SKM-1 (cell line): ENCODE results near the gene THTPA.
A peak's percentile ranks its signal among the peaks of the same experiment; 100 is the strongest.

Source experiments
- DNase-seq: peaks from one replicate; lab custom pipeline; 2025; ENCODE audit not compliant: unreplicated experiment; lab: John Stamatoyannopoulos, UW

The THTPA gene, protein sequence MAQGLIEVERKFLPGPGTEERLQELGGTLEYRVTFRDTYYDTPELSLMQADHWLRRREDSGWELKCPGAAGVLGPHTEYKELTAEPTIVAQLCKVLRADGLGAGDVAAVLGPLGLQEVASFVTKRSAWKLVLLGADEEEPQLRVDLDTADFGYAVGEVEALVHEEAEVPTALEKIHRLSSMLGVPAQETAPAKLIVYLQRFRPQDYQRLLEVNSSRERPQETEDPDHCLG

DNA sequence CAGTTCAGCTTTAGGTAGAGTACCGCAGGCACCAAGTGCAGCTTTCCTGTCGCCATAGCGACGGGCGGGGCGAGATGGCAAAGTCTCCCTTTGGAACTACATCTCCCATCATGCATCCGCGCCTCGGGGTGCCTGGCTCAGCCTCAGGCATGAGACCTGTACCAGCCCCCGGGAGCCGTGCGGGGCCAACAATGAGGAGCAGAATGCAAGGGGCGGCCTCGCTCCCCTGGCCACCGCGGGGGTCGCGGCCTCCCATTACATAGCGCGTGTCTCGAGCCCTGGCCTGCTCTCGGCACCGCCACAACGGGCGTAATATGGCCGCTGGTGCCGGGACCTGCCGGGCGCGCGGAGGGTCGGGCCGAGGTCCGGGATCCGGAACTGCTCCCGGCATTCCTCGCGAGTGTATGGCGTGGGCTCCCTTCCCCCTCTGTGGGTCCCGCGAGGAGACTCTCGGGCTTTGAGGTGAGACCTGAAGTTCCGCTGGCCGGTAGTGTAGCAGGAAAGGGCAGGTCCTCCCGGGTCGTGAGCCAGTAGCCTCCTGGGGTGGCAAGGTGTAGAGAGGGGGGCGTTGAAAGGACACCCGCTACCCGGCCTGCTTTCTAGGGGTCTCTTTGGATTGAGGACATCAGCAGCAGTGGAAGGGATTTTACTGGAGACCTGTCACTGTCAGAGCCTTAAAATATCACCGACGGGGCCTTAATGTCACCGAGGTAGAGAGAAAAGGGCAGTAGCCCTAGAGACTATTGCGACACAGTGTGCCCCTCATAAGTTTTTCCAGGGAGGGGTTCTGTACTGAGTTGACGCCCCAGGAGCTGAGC, at the start of gene THTPA:
Gene THTPA, plus strand, starts transcription at position 390 of the 818 bp plus-strand sequence. CDS start 487 bp downstream, outside the sequence.
- DNase-seq = peak; percentile 13

DNA sequence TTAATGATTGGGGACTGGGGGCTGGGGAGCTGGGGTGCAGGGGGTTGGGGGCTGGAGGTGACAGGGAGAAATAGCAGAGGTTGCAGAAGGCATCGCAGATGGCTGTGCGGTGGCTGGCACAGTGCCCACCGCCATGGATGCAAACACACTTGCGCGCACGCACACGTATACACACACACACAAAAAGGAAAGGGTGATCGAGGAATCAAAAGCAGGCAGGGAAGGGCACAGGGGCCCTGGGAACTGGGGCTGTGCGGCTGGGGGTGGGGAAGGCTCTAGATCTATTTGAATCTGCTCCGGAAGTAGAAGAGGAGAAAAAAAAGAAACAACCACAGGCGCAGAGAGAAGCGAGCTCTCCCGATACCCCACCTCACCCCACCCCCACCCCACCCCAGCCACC, 43.9 kb upstream of the THTPA start:
- no peak for DNase-seq

DNA sequence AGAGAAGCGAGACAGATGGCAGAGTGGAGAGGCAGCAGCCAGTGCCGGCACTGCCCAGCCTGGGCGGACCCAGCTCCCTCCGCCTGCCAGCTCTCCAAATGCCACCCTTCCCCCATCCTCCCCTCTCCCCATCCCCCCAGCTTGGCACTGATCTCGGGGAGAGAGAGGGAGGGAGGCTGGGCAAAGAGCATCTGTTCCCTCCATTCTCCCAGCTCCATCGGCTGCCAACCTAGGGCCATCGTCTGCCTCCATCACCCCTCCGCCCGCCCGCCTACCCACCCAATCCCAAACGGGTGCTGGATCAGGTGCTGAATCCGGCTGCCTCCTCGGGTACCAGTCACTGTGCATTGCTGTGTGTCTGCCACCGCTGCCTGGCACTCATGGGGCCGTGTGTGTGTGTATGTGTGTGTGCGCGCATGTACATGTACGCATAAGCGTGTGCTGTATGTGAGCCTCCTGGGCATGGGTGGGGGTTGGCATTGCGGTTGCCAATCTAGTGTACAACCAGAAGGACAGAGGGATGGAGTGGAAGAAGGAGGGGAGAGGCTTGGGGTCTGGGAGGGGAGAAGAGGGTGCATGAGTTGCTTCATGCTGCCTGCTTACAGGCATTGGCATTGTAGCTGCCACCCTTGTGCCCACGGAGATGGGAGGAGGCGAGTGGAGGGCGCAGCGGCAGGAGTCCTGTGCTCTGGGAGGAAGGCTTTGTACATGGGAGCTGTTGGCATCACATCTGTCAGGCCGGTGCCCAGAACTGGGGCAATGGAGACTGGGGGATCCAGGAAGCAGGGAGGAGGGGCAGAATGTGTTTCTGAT, 42.9 kb upstream of the THTPA start:
- no peak for DNase-seq

DNA sequence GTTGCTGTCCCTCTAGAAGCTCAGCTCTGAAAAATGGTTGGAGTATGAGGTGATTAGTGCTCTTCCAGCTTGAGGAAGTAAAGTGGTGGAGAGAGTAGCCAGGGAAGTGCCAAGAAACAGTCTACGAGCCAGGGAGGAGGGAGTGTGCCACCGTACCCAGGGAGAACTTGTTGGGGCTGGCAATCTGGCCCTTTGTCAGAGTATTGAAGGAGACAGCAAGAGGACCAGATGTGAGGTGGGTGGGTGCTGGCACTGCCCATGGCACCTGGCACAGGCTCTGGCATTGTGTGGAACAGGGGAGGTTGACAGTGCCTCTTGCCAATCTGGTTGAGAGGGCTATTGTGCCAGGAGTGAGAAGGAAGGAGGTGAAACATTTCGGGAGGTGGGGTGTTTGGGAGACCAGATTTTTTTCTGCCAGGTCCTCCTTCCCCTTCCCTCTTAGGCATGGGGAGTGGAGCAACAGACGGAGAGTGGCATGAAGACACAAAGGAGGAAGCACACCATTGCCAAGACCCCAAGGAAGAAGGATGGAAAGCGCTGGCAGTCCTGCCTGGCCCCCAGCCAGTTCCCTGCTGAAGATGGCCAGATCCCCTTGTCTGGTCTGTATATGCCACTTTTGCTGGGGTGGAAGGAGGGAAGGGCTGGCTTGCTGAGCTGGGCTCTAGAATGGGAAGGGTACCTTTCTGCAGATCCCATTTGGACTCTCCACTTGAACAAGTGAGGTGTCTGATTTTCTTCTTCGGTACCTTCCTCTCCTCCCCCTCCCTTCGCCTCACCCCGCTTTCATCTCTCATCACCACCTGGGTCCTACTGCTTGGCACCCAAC, 42.0 kb upstream of the THTPA start:
- DNase-seq = no peak

DNA sequence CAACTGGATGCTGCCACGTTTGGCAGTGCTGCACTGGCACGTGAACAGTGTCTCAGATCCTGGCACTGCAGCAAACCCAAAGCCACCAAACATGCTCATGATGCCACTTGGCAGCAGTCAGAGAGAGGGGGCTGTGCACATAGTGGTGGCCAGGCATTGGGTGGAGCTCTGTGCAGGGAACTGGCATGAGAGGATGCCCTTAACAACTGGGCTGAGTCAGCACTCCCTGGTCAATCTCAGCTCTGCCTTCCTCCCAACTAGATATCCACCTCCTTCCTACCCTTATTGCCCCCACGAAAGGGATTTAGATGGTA, 41.5 kb upstream of the THTPA start:
- no peak for DNase-seq

DNA sequence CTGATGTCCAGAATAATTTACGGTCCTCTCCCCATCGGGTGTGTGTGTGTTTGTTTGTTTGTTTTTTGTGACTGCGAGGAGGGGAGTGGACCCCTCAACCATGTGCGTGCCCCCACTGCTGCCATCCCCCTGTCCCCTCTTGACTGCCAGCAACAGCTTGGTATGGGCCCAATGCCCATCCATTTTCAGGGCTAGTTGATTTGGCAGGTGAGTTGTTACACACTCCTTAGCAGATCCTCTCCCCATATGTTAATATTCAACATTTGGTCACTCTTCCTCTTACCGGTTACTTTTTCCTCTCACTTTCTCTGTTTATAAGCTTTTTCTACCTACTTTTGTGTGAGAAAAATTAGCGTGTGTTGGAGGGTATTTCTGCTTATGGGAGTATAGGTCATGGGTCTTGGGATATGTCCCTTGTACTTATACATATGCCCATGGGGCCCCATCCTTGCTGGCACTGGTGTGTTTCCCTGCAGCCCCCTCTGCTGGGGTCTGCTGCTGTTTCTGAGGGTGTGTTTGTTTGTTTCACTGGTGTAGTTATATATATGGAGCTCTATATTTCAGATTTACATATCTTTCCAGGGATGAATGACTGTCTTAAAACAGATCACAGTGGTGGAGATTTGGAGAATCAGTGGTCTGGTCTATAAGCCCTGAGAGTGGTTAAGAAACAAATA, 38.3 kb upstream of the THTPA start:
- DNase-seq = no peak

DNA sequence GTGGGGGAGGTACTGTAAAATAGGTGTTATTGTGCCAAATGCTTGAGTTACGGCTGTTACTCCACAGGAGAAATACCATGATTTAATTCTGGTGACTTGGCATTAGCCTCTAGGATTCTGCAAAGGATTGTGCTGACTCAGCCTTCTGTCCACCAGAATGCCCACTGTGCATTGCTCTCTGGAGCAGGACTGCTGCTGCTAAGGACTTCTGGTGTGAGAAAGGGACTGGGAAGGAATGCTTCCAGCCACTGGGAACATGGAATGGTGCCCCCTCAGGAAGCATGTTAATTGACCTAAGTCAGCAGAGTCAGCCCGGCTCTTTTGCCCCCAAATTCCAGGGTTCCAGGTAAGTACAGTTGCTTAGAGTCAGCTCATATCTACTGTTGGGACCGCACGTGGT, 37.4 kb upstream of the THTPA start:
- no peak for DNase-seq

DNA sequence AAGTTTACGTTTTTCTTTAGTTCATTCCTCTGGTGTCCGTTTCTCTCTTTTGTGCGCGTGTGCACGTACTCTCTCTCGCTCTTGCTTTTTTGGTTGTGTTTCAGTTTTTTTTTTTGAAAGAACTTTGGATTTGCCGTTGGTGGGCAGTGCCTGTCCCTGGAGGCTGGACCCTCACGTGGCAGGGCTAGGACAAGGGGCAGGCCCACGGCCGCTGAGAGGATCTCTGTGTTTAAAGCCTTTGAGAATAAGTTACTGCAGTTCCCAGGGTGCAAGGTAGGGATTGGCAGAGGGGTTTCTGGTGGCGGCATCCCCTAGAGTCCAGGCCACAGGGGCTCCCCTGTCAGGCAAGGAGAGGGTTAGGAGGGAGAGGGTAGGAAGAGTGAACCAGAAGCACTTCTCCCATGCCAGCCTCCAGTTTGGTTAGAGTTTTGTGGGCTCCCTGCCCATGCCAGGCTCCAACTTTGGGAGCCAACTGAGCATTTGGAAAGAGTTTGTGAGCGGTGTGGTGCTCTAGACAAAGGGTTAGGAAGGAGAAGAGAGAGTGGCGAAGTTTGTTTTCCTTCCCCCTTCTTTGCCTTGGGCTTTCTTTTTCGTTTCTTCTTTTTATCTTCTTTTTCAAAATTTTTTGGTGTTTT, 35.1 kb upstream of the THTPA start:
- no peak for DNase-seq

DNA sequence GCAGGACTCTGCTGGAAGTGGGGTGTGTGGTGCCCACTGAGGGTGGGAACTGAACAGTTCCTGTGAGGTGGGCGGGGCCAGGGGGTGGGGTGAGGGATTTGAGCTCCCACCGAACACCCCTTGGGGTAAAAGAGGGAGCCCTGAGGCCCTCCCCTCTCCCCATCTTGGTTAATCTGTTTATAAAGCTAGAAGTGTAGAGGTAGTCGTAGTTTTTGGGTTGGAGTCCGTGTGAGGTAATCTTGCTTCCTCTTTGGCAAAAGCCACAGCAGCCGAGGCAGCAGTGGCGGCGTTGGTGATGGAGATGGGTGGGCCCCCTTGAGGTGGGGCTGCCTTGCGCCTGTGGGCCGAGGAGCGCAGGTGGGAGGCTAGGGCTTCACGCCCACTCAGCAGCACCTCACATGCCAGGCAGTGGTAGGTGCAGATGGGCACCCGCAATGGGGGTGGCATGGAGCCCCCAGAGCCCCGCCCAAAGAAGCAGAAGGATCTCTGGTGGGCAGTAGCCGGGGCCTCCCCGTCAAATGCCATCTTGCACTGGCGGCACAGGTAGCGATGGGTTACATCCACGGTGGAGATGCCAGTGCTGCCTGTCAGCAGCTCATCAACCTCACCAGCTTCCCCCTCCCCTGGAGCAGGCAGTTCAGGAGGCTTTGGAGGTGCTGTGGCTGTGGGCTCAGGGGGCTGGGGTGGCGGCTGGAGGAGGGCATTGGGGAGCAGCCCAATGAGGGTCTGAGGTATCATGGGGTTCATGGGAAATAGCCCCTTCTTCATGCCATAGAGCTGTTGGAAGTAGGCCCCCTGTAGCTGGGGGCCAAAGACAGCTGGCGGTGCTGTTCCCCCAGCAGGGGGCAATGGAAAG, 34.1 kb upstream of the THTPA start:
- DNase-seq = no peak

DNA sequence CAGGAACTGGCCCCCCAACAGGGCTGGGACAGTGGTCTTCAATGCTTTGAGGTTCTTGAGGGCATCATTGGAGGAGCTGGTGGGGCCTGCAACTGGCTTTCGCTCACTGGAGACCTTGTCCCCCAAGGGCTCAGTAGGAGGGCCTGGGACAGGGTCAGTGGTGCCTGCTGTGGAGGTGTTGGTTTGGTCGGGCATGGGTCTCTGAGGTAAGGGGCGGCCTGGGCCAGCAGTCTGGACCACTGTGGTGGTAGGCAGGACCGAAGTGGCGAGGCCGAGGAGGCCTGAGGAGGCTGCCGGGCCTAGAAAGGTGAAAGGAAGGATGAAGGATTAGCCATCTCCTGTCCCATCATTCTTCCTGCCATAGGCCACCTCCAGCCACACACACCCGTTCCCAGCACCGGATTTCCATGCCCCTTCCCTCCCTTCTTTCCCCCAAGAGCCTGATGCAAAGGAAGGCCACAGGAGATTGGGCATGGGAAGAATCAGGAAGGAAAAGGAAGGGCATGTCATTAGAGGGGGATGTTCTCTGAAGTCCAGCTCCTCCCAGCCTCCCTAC, 33.4 kb upstream of the THTPA start:
- DNase-seq = no peak

DNA sequence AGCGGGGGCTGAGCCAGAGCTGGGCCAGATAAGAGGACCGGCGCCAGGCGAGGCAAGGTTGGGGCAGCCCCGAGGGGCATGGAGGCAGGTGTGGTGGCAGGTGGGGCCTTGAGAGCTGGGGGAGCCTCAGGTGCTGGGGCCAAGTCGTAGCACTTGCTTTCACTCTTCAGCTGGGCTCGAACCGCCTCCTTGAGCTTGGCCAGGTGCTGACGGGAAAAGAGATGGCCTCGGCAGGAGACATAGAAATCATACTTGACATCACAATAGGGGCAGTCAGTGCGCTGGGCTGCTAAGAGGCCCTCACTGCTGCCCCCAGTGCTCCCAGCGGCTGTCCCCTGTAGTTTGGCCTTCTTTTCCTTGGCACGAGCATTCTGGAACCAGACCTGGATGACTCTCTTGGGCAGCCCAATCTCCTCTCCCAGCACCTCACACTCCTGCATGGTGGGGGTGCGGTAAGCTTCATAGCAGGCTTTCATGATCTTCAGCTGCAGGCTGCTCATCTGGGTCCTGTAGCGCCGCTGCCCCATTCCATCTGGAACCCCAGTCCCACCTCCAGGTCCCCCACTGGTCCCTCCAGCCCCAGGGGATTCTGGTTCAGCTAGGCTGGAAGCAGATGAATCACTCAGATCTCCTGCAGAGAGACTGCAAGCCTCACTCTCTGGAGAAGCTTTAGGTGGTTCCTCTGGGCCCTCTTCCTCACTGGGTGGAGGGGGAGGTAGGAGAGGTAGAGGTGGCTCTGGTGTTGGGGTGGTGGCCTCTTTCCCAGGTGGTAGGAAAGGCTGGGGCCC, 32.6 kb upstream of the THTPA start:
- no peak for DNase-seq

DNA sequence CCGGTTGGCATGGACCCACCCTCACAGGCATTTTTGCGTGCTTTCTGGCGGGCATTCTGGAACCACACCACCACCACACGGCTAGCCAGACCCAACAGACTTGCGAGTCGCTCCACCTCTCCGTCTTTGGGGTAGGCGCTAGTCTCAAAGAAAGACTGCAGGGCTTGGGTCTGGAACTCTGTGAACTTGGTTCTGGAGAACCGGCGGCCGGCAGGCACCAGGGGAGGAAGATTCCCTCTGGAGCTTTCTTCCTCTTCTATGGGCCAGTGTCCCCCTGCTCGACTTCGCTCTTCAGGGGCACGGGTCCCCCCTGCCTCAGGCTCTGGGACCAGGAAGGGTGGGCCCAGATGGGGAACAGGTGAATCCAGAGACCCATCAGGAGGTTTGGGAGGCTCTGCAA, 31.1 kb upstream of the THTPA start:
- DNase-seq = no peak

DNA sequence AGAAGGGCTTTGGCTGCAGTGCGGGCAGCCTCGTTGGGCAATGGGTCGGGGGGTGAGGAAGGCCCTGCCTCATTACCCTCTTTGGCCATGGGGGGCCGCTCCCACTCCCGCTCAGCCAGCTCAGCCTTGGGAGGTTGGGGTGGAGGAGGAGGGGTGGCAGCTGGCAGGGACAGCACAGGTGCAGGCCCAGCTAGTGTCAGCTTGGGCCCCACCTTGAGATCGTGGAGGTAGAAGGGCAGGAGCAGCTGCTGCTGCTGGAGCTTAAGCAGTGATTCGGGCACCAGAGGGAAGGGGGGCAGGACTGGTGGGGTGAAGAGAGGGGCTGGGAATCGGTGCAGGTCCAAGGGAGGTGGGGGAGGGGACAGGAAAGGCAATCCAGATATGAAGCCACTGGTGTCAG, 30.5 kb upstream of the THTPA start:
- DNase-seq = no peak

DNA sequence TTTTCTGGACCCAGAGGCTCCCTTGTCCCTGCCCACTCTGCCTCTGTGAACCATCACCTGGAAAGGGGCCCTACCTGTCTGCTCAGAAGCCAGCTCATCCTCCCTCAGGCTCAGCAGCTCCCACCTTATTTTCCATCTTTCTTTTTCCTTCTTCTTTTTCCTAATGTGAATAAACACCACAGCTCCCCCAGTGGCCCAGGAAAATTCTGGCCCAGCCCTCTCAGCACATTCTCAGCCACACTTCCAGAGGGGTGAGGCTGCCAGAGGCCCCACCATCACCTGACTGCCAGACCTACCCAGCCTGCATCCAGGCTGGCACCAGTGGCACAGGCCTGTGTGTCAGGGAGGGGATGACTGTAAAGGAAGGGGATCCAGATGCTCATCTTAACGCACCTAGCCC, 27.5 kb upstream of the THTPA start:
- no peak for DNase-seq

DNA sequence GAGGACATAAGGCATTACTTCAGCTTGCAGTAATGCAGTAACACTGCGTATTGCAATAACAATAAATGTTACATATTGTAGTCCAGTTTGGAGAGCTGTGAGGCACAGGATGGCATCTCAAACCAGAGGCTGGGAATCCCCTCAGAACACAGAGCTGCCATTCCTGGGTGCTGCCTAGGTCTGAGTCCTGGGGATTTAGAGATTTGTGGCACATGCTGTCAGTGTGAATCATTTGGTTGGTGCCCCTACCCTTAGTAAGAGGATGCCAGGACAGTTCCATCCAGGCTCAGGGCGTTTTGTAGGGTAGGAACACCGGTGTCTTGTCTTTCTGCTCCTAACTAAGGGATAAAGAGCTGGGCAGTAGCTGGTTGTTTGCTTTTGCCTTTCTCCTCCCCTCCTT, 27.1 kb upstream of the THTPA start:
- DNase-seq = no peak

DNA sequence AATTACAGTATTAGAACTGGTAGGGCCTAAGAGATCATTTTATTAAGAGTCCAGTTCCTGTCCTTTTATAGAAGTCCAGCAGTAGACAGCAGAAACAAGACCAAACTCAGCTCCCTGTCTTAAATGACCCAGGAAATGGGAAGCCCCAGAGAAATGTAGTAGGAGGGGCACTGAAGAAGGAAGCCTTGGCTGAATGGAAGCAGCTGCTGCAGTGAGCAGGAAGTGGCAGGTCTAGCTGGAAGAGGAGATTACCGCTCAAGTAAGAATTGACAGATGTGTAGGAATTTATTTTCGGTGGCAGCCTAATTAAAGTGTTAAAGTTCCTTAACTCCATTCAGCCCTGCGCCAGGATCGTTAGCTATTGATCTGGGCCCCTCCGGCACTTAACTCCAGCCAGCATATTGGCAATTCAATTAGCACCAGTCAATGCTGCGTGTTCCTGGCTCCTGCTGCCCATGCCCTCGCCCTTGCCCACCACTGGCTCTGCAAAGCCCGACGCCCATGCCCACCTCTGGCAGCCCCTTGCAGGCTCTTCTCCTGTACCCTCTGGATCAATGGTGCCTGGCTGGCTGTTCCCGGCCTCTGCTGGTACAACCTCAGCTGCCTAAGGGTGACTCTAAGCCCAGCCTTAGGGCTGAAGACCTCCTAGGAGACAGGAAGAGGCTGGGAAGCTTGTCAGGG, 25.6 kb upstream of the THTPA start:
- DNase-seq = no peak

DNA sequence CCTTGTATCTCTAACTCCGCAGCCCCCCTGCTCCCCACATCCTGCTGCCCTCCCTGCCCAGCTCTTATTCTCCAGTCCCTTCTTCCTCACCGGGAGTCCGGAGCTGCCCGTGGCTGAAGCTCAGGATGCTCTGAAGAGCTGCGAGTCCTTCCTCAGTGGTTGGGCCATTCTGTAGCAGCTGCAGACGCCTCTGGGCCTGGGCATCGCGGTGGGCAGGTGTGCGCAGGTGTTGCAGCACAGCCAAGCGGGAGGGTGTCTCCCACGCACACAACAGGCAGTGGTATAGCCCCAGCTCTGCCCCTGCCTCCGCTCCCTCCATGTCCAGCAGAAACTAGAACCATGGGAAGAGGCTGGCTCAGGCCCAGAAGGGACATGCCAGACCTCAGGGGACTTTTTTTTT, 24.7 kb upstream of the THTPA start:
- DNase-seq = no peak

DNA sequence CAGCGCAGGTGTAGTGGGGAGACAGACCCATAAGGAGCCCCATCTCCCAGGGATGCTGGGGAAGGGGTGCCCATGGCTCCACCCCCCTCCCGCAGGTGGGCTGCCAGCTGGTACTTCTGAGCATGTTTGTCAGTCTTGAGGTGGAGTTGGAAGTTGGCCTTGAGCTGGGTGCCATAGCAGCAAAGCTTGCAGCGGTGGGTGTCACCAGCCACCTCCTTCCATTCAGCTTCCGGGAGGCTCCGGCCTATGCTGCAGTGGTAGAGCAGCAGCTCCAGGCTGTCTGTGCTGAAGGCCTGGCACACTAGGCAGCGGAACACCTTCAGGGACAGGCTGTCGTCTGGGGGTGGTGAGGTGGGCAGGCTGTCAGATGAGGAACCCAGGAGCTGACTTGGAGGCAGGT, 23.4 kb upstream of the THTPA start:
- no peak for DNase-seq
